Epithelial cell of proximal tubule (primary cell): Measurements from ENCODE around the gene LINC01488. TPM values are rescaled to one million over a fixed set of nuclear protein-coding genes. Genes with fewer than 3 reads are reported as not detected.

Experiments
- DNase-seq: peaks from one replicate; pipeline ENCODE4 v3.0.0-alpha.2; 2011; ENCODE audit warnings: low read depth
- H3K4me3 ChIP-seq: 2 replicates; pipeline ENCODE4 v1.5.1; 2011; ENCODE audit warnings: low read depth, mild to moderate bottlenecking, low read length
- CTCF ChIP-seq: conservative IDR thresholded peaks from 2 replicates; pipeline ENCODE4 v1.5.1; 2012; ENCODE audit warnings: low read depth, mild to moderate bottlenecking, low read length
- total RNA-seq: library from RNA; depleted of rRNA; stranded (reverse); fragments of >200 nt; gene quantifications from 2 replicates; pipeline ENCODE4 v1.2.3, GENCODE V29; 2015

The LINC01488 gene
- total RNA-seq, 1 donor from 2014 or later: not detected

- H3K4me3 ChIP-seq: no peak overlapping the region
- DNase-seq: no peak
- no peak for TF ChIP-seq CTCF
Measured at GRCh38 chr11:69463995-69464960, 17.2 kb upstream of the LINC01488 start.

GRCh38 chr11:69465236-69466000 lies 16.0 kb upstream of the LINC01488 start:
- no peak for DNase-seq
- no peak for TF ChIP-seq CTCF
- H3K4me3 ChIP-seq: no peak overlapping the region

GRCh38 chr11:69466039-69466438 lies 15.4 kb upstream of the LINC01488 start:
- H3K4me3 ChIP-seq: no peak overlapping the region
- DNase-seq: no peak
- TF ChIP-seq CTCF: no peak

GRCh38 chr11:69467196-69467595 lies 14.3 kb upstream of the LINC01488 start:
- no peak for DNase-seq
- TF ChIP-seq CTCF: no peak
- no peak overlapping the region for H3K4me3 ChIP-seq

GRCh38 chr11:69467646-69468045 lies 13.8 kb upstream of the LINC01488 start:
- DNase-seq: no peak
- H3K4me3 ChIP-seq: no peak overlapping the region
- TF ChIP-seq CTCF: no peak

- no peak for TF ChIP-seq CTCF
- DNase-seq: no peak
- H3K4me3 ChIP-seq: no peak overlapping the region
Measured at GRCh38 chr11:69468221-69468620, 13.2 kb upstream of the LINC01488 start.
